ENCODE results near the gene LRRC26. TPM values are rescaled to one million over a fixed set of nuclear protein-coding genes. Genes with fewer than 3 reads are reported as not detected.

The LRRC26 gene
- total and polyA plus RNA-seq, 2 of the 13 experiments (the other 11 are each of a cell fraction or from before 2014, with no cell fraction given), result not detected

GRCh38 chr9:137200311-137201204 lies 30.7 kb upstream of the LRRC26 start, which contains the start of gene TPRN (continued):
- TF ChIP-seq ZNF337 (CRISPR knock-in tag; IDR thresholded peaks at IDR 0.05; ENCODE audit: borderline replicate concordance, low read depth) (0 out of 2 replicates have a peak, but pooled peaks have one; percentile 51), ZSCAN12 (CRISPR knock-in tag; IDR thresholded peaks at IDR 0.05) (peak; percentile 92), TRIM22 (IDR thresholded peaks at IDR 0.05) (no peak), REST (IDR thresholded peaks at IDR 0.05; ENCODE audit: borderline replicate concordance in 1 of 2, low read depth in 1 of 2, low read length in 2 of 2) (peak in 1 of 2 experiments; percentile 73; a peak in 1 of 4 replicates), MEF2D (CRISPR knock-in tag; IDR thresholded peaks at IDR 0.05) (peak; percentile 86), IRF1 (CRISPR knock-in tag; IDR thresholded peaks at IDR 0.05; ENCODE audit: low read depth) (no peak), ZNF513 (CRISPR knock-in tag; conservative IDR thresholded peaks at IDR 0.05) (no peak), TIGD3 (CRISPR knock-in tag; IDR thresholded peaks at IDR 0.05; ENCODE audit: borderline replicate concordance) (no peak), IKZF1 (IDR thresholded peaks at IDR 0.05) (no peak), ZNF570 (CRISPR knock-in tag; IDR thresholded peaks at IDR 0.05; ENCODE audit: borderline replicate concordance) (no peak), REXO4 (CRISPR knock-in tag; IDR thresholded peaks at IDR 0.05; ENCODE audit: borderline replicate concordance) (0 out of 2 replicates have a peak, but pooled peaks have one; percentile 65), SMAD3 (CRISPR knock-in tag; IDR thresholded peaks at IDR 0.05) (peak; percentile 79; the same call in 1 of the 2 replicates), SRY (CRISPR knock-in tag; IDR thresholded peaks at IDR 0.05) (peak; percentile 60; the same call in 1 of the 2 replicates), STAT6 (CRISPR knock-in tag; IDR thresholded peaks at IDR 0.05; ENCODE audit: borderline replicate concordance) (0 out of 2 replicates have a peak, but pooled peaks have one; percentile 47), ZNF737 (CRISPR knock-in tag; IDR thresholded peaks at IDR 0.05; ENCODE audit: borderline replicate concordance) (no peak), TEAD2 (CRISPR knock-in tag; IDR thresholded peaks at IDR 0.05) (no peak)

Data from HepG2 (cell line).